HG03457 (cell line): Measurements from ENCODE around the gene P2RY8.

Experiments used
- ATAC-seq: cut with Tn5 transposase; IDR thresholded peaks from one replicate; pipeline ENCODE4 v1.9.1; 2021; ENCODE audit warnings: moderate number of reproducible peaks; ENCODE audit not compliant: unreplicated experiment

Gene P2RY8

DNA sequence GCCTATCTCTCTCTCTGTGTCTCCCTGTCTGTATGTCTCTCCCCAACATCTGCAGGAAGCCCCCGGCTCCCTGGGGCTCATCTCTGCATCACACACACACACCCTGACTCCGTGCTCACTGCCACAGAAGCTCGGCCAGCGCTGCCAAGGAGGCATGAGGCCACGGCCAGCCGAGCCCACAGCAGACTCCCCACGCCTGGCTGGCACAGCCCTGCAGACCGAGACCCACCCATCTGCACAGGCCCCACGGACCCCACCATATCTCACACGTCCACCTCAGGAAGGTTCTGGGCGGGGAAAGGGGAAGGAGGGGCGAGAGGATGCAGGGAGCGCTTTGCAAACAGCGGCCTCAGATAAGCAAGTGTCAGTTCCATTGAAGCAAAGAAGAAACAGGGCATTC lies 116.6 kb downstream of the P2RY8 start:
- no peak for ATAC-seq

DNA sequence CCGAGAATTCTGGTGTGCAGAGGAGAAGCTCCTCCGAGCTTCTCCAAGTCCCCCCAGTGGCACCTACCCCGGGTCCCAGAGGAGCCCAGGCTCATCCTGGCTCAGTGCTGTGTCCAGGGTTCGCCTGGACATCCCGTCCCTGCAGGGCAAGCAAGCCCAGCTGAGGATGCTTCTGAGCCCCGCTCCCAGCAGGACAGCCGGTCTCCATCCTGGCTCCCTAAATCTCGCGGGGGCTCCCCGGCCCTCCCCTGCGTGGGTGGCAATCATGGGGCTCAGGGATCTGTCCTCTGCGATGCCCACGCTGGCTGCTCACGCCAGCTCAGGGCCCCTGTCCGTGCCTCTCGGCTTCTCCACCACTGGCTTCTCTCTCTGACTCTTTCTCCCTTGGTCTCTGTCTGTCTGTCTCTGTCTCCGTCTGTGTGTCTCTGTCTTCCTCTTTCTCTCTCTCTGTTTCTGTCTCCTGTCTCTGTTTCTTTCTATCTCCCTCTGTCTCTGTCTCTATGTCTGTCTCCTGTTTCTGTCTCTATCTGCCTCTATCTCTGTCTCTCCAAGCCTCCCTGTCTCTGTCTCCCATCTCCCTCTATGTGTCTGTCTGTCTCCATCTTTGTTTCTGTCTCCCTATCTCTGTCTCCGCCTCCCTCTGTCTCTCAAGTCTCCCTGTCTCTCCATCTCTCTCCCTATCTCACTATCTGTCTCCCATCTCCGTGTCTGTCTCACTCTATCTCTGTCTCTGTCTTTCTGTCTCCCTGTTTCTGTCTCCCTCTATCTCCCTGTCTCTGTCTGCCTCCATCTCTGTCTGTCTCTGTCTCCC lies 117.2 kb downstream of the P2RY8 start:
- ATAC-seq: no peak

DNA sequence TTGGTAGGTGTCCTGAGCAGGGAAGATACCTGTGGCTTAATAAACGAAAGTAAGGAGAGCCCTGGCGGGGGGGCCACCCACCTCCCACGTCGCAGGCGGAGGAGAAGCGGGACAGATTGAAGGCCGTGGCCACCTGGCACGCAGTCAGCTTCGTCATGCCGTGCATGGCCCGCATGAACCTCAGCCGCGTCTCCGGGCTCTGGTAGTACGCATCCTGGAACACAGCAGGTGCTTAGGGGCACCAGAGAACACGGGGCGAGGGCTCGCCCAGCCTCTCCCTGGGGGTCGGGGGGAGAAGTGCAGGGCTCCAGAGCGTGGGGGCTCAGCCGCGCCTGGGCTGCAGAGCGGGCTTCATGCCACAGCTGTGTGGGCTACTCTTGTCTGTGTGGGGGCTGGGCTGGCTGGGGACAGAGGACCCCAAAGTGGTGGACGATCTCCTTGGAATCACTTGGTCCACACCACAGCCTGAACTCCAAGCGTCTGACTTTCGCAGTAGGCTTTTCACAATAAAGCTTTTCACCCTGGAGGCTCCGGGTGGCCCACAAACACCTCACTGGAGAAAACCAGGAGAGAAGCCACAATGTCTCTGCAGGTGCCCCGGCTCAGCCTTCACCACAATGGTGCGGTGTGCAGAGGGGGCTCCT lies 118.0 kb downstream of the P2RY8 start:
- no peak for ATAC-seq

DNA sequence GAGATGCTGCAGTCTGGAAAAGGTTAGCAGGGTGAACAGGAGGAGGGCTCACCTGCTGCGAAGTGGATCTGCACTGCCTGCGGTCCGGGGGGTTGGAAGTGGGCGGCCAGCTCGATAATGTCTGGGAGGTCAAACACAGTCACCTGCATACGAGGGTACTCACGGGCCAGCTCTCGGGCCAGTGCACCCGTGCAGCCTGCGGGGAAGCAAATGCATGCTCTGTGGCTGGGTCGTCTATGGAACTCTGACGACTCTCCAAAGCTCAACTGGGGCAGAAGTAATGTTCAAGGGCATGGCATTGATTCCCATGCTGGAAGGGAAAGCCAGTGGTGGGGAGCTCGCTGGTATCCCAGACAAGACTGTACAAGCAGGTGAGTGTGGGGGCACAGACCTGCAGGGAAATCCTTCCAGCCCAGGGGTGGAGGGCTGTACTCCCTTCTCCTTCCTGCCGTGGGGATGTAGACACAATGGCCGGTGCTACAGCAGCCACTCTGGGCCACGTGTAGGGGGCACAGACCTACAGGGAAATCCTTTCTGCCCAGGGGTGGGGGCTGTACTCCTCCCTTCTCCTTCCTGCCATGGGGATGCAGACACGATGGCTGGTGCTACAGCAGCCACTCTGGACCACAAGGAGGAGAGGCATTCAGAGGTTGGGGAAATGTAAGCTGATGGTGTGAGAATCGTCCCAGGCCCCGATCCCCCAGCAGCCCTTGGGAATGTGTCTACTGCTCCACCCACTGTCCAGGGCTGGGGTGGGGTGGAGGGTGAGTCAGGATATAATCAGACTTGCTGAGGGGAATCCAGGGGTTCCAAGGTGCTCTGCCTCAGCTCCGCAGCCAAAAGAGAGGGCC lies 118.8 kb downstream of the P2RY8 start:
- ATAC-seq: no peak

GRCh38 chrX:1416965-1417760 lies 119.8 kb downstream of the P2RY8 start:
- no peak for ATAC-seq

DNA sequence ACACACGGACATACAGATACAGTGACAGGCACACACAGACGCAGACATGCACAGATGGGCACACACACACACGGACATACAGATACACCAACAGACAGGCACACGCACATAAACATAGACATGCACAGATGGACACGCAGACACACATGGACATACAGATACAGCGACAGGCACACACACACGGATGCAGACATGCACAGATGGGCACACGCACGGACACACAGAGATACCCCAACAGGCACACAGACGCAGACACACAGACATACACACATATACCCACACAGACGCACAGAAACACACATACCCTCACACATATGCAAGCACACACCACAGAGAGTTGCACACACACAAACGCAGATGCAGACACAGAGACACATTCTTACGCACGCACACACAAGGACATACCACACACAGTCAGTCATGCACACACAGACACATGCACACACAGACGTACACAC lies 120.6 kb downstream of the P2RY8 start:
- ATAC-seq: no peak
